Measurements from ENCODE around the gene TRPC4.

TRPC4 gene

DNA sequence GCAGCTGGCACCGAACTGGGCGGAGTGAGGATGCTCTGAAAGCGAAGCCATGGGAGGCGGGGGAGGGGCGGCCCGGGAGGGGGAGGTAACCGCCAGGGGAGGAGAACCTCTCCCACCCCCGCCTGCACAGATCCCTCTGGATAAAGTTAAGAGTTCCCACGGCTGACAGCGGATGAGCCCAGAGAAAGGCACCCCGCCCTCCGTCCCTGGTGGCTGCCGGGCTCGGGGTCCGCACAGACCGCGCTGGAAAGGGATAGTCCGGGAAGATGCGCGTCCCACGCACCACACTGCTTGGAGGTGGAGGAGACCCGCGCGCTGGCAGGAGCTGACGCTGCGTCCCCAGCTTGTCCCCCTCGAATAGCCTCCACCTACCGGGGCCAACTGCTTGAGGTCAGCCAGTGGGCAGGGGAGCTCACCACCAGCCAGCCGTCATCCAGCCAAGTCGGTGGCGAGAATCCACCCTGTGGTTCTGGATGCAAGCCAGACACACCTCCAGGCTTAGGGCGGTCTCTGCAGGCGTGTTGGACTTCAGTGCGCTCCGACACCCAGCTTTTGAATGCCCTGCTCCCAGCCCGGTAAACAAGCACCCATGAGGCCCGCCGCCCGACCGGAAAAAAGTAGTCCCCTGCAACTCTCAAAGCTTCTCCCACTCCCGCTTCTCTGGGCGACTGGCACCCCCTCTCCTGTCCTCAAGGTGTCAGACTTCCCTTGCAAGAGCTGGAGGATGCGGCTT, at the start of gene TRPC4:
Gene TRPC4 (minus strand): TSS at position 17 of the 733 bp plus-strand sequence. CDS start 86,439 bp downstream, outside the sequence.
- peak; percentile 51 for DNase-seq (ENCODE audit: low read depth)

DNA sequence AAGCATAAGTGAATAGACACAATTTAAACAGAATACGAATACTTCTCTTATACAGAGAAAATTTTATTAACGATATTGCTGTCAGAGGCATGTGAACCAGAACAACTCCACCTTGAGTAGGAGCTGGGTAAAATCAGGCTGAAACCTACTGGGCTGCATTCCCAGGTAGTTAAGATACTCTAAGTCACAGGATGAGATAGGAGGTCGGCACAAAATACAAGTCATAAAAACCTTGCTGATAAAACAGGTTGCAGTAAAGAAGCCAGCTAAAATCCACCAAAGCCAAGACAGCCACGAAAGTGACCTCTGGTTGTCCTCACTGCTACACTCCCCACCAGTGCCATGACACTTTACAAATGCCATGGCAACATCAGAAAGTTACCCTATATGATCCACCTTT, 49.2 kb upstream of the TRPC4 start:
- DNase-seq (ENCODE audit: low read depth), result no peak

DNA sequence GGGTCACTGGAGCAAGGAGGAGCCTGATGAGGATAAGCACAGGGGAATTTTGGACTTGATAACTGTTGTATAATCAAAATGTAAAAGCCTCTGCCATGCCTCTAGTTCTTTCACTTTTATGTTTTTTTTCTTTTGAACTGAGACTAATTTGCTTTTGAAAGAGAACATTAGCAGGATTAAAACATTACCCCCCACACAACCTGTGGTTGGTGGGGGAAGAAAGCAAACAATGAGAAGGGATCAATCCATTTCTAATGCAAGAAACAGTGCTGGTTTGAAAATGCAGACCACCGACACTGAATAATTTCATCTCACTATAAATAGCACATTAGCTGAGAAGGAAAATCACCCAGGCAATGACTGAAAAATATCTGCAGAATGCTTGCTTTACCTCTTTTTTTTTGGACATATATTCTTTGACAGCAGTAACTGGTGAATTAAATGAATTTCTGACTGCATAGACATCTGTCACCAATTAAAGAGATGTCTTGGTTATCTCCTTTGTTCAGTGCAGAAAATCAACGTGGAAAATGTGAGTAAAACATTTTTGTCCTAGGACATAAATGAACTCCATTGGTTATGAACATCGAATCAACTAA, 48.6 kb upstream of the TRPC4 start:
- DNase-seq (ENCODE audit: low read depth), result no peak

DNA sequence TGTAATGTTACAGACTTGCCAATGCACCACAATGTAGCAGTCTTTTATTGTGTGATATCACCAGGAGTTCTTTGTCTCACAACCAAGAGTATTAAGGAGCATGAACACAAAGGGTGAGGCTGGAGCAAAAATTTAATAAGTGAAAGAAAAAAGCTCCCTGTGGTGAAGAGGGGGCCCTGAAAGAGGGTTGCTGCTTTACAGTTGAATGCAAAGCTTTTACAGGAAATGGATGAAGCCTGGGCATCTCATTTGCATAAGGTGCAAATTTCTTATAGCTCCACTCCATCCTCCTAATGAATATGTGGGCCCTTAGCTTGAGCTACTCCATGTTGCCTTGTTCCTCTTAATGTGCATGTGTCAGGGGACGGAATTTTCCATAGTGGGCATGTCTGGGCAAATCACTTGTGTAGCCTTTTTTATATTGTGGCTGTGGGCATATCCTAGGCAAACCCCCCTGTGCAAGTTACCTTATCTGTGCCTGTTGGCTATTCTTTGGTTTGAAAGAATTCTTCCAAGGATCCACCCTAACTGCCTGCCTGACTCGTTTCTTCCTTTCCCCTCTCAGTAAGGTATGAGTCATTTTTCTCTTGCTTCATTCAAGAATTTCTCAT, 45.3 kb upstream of the TRPC4 start:
- DNase-seq (ENCODE audit: low read depth), result no peak

DNA sequence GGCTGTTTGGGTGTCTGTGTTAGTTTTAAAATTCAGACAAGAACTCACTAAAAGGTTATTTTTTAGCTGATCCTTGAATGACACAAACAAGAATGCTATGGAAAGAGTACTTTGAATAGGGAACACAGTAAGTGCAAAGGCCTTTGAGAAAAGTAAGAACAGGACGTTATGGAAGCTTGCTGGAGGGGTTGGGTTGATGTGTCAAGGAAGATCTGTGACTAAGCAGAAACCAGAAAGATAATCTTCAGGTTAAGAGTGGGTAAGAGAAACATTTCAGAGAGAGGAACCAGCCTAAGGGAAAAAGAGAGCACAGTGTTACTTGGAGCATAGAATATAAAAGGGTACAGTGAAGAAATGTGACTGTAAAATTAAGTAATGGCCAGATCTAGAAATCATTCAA, 41.2 kb upstream of the TRPC4 start:
- no peak for DNase-seq (ENCODE audit: low read depth)

- DNase-seq (ENCODE audit: low read depth), result no peak
These were observed 37.3 kb upstream of the TRPC4 start for GRCh38 chr13:37906880-37907279.

GRCh38 chr13:37905736-37906135, 36.2 kb upstream of the TRPC4 start:
- no peak for DNase-seq (ENCODE audit: low read depth)

DNA sequence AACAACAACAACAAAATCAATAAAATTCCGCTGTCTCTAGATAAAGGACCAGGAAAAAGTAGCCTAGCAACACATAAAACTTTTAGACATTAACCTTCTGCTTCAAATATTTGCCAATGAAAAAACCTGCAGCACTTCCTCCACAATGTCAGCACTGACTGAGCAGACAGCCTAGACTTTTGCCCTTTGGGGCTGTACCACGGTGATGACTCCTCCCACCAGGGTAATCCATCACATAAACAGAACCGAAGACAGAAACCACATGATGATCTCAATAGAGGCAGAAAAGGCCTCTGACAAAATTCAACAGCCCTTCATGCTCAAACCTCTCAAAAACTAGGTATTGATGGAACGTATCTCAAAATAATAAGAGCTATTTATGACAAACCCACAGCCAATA, 30.2 kb upstream of the TRPC4 start:
- no peak for DNase-seq (ENCODE audit: low read depth)

GRCh38 chr13:37893321-37893720, 23.7 kb upstream of the TRPC4 start:
- no peak for DNase-seq (ENCODE audit: low read depth)

DNA sequence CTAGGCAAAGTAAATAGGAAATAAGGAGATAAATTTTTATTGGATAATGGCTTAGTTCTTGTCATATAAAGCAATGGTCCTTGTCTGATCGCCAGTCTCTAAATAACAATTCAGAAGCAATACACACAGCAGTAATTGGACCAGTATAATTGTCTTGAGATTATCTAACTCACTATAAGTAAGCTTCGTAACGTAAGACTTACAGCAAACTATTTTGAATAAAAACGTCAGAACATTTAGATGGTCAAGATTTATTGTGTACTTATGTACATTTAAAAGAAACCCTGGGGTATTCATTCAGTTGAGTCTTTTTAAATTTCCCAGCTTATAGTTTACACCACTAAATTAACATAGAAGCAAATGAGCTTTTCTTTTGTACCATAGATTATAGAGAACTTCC, 20.2 kb upstream of the TRPC4 start:
- DNase-seq (ENCODE audit: low read depth), result no peak

GRCh38 chr13:37889102-37889501, 19.5 kb upstream of the TRPC4 start:
- DNase-seq (ENCODE audit: low read depth), result no peak

- DNase-seq (ENCODE audit: low read depth), result no peak
These were observed 17.3 kb upstream of the TRPC4 start for GRCh38 chr13:37886879-37887278.

- DNase-seq (ENCODE audit: low read depth), result no peak
These were observed 15.1 kb upstream of the TRPC4 start for GRCh38 chr13:37884674-37885073.

GRCh38 chr13:37884026-37884425, 14.5 kb upstream of the TRPC4 start:
- no peak for DNase-seq (ENCODE audit: low read depth)

DNA sequence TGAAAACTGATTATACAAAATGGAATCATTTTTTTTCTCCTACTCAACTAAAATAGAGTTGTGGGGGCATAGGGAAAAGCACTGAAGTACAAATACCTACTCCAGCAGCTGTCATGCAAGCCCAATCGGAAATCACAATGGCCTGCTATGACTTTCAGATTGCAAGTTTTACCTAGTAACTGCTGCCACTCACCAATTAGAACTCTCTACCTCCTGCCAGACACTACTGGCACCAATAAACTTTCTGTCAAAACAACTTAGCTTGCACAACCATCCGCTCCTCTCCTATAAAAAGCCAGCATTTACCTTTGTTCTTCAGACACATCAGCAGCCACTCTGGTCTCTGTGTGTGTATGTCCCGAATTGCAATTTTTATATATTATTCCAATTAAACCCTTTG, 9.3 kb upstream of the TRPC4 start:
- DNase-seq (ENCODE audit: low read depth), result no peak

GRCh38 chr13:37878496-37878895, 8.9 kb upstream of the TRPC4 start:
- no peak for DNase-seq (ENCODE audit: low read depth)

GRCh38 chr13:37870895-37871550, 1.5 kb upstream of the TRPC4 start:
- DNase-seq (ENCODE audit: low read depth), result peak; percentile 36

- peak; percentile 5 for DNase-seq (ENCODE audit: low read depth)
These were observed 895 bp upstream of the TRPC4 start for GRCh38 chr13:37870489-37870845.

GRCh38 chr13:37869506-37869755, 141 bp downstream of the TRPC4 start:
- DNase-seq (ENCODE audit: low read depth), result peak; percentile 19

GRCh38 chr13:37868691-37869505, 674 bp downstream of the TRPC4 start:
- DNase-seq (ENCODE audit: low read depth), result peak; percentile 22

- DNase-seq (ENCODE audit: low read depth), result no peak
These were observed 5.9 kb downstream of the TRPC4 start for GRCh38 chr13:37863708-37864107.

GRCh38 chr13:37835392-37835791, 34.2 kb downstream of the TRPC4 start:
- DNase-seq (ENCODE audit: low read depth), result no peak
